Type B pancreatic cell (in vitro differentiated cells): ENCODE data around the gene SLC25A23. TPM values are rescaled to one million over a fixed set of nuclear protein-coding genes. Genes with fewer than 3 reads are reported as not detected.

Experiments used
- DNase-seq: peaks from one replicate; pipeline ENCODE4 v3.0.0; 2021; ENCODE audit warnings: mixed read lengths; ENCODE audit not compliant: unreplicated experiment; ENCODE audit errors: extremely low spot score
- H3K27ac Mint-ChIP-seq: 2 replicates; pipeline ENCODE4 v1.8.0; 2021; ENCODE audit warnings: mild to moderate bottlenecking, mixed read lengths
- H3K27me3 Mint-ChIP-seq: 2 replicates; pipeline ENCODE4 v1.8.0; 2021; ENCODE audit warnings: mixed read lengths
- H3K36me3 Mint-ChIP-seq: 2 replicates; pipeline ENCODE4 v1.8.0; 2021; ENCODE audit warnings: mixed read lengths
- H3K4me1 Mint-ChIP-seq: one replicate; pipeline ENCODE4 v1.8.0; 2021; ENCODE audit warnings: mixed read lengths; ENCODE audit not compliant: unreplicated experiment
- H3K4me3 Mint-ChIP-seq: 2 replicates; pipeline ENCODE4 v1.8.0; 2021; ENCODE audit warnings: mild to moderate bottlenecking, mixed read lengths
- H3K9me3 Mint-ChIP-seq: 2 replicates; pipeline ENCODE4 v1.8.0; 2021; ENCODE audit warnings: mixed read lengths
- total RNA-seq: library from RNA; stranded (reverse); gene quantifications from 2 replicates; pipeline ENCODE4 v1.2.1, GENCODE V29; 2021; ENCODE audit warnings: low replicate concordance
- TF ChIP-seq, protein P1 (sequence below): fragments of 200-600 bp; sonication (generic); conservative IDR thresholded peaks from 2 replicates; pipeline ENCODE4 v1.5.0; 2021; ENCODE audit warnings: antibody characterized with exemption, mild to moderate bottlenecking

Gene SLC25A23
- total RNA-seq, 1 donor from 2014 or later = 67.5 TPM

GRCh38 chr19:6418562-6418932 is 41.0 kb downstream of the SLC25A23 start:
- no peaks in the 10 kb centered on the region for H3K9me3 Mint-ChIP-seq
- H3K4me1 Mint-ChIP-seq = peaks cover 21% of the 10 kb centered on the region
- H3K27me3 Mint-ChIP-seq = no peaks in the 10 kb centered on the region
- H3K27ac Mint-ChIP-seq = no peak overlapping the region
- no peak for DNase-seq
- H3K36me3 Mint-ChIP-seq = peaks cover 5% of the 10 kb centered on the region
- H3K4me3 Mint-ChIP-seq = no peak overlapping the region
- TF ChIP-seq, protein P1, sequence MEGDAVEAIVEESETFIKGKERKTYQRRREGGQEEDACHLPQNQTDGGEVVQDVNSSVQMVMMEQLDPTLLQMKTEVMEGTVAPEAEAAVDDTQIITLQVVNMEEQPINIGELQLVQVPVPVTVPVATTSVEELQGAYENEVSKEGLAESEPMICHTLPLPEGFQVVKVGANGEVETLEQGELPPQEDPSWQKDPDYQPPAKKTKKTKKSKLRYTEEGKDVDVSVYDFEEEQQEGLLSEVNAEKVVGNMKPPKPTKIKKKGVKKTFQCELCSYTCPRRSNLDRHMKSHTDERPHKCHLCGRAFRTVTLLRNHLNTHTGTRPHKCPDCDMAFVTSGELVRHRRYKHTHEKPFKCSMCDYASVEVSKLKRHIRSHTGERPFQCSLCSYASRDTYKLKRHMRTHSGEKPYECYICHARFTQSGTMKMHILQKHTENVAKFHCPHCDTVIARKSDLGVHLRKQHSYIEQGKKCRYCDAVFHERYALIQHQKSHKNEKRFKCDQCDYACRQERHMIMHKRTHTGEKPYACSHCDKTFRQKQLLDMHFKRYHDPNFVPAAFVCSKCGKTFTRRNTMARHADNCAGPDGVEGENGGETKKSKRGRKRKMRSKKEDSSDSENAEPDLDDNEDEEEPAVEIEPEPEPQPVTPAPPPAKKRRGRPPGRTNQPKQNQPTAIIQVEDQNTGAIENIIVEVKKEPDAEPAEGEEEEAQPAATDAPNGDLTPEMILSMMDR = no peak

GRCh38 chr19:6417713-6418561 is 41.7 kb downstream of the SLC25A23 start:
- Mint-ChIP-seq H3K4me3 (no peak overlapping the region), H3K27me3 (no peaks in the 10 kb centered on the region), H3K9me3 (no peaks in the 10 kb centered on the region), H3K4me1 (peaks cover 18% of the 10 kb centered on the region), H3K27ac (no peak overlapping the region), H3K36me3 (peaks cover 5% of the 10 kb centered on the region)
- no peak for DNase-seq
- TF ChIP-seq, protein P1 = peak; percentile 59

DNA sequence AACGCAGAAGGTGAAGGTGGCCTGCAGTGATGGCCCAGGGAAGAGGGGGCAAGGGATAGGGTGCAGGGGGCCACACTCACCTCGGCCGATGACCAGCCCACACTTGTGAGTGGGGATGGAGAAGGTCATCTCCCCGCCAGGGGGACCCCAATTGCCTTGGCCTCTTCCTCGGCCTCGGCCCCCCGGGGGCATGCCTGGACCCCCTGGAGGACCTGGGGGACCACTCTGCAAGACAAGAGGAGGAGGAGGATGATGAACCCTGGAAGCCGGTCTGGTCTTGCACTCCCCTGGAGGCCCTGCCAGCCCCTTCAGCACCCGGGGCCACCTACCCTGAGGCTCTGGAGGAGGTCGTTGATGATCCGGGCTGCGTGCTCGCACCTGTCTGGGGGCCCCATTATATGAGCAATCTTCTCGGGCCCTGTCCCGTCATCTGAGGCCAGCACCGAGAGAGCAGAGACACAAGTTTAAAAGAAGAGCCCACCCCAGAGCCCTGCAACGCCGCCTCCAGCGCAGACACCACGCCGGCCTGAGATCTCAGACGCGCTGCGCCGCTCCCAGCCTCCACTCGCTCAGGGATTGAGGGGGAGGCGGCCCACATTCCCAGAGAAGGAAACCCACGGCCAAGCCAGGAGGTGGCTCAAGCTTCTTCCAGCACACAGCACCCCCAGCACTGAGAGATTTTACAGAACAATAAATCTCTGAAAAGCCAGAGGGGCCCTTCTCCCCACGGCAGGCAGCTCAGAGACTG is 42.8 kb downstream of the SLC25A23 start:
- H3K36me3 Mint-ChIP-seq = peaks cover 5% of the 10 kb centered on the region
- no peaks in the 10 kb centered on the region for H3K27me3 Mint-ChIP-seq
- H3K4me3 Mint-ChIP-seq = no peak overlapping the region
- no peaks in the 10 kb centered on the region for H3K9me3 Mint-ChIP-seq
- H3K4me1 Mint-ChIP-seq = peaks cover 9% of the 10 kb centered on the region
- DNase-seq = no peak
- no peak overlapping the region for H3K27ac Mint-ChIP-seq
- TF ChIP-seq, protein P1 = no peak

DNA sequence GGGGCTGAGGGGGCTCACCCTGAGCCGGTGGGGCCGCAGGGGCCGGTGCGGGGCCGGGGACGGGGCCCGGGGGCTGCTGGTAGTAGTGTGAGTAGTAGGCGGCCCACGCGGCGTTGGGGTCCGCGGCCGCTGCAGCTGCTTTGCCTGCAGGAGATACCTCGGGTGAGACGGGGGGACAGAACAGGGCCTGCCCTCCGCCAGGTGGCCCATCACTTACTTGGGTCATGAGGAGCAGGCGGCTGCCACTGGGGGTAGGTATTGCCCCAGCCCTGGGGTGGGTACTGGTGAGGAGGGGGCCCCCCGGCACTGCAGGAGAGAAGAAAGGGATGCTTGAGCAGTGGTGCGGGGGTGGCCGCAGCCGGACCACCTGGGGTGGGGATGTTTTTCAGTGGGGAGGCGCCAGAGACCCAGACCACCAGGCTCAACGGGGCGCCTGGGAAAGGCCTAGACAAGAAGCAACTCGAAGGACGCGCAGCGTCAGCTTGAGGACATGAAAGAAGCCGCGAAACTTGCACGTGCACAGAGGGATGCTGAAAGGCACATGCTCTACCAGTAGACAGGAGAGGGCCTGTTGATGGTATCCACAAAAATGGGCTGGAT is 43.9 kb downstream of the SLC25A23 start:
- no peak for DNase-seq
- TF ChIP-seq, protein P1 = no peak
- no peaks in the 10 kb centered on the region for H3K27me3 Mint-ChIP-seq
- peaks cover 5% of the 10 kb centered on the region for H3K36me3 Mint-ChIP-seq
- H3K4me1 Mint-ChIP-seq = peaks cover 4% of the 10 kb centered on the region
- no peaks in the 10 kb centered on the region for H3K9me3 Mint-ChIP-seq
- no peak overlapping the region for H3K27ac Mint-ChIP-seq
- H3K4me3 Mint-ChIP-seq = no peak overlapping the region

DNA sequence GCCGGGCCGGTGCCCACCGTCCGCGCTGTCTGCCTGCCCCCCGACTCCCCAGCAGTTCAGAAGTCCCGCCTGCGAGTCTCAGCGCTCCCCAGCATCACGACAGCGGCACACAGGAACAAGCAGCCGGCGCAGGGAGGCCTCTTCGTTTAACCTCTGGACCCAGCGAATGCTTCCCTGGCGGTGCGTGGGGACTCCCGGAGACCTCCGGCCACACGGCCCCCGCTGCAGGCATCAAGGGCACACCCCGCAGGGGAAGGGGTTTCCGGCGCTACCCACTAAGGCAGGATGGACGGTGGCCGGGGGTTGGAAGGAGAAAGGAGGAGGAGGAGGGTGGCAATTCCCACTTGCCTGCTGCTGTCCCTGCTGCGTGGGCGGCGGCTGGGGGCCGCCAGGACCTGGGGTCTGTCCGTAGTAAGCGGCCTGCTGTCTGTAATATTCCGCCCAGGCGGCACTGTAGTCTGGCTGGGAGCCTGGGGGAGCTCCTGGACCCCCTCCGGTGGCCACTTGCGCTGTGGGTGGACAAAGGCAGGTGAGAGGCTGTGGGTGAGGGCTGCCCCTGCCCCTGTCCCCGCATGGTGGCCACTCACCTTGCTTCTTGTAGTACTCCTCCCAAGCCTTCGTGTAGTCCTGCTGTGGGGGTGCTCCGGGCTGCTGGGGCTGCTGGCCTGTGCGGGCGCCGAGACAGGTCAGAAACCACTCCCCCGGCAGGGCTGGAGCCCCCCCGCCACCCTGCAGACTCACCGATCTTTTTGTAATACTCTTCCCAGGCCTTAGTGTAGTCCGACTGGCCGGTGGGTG is 44.6 kb downstream of the SLC25A23 start:
- Mint-ChIP-seq H3K4me1 (peaks cover 3% of the 10 kb centered on the region), H3K4me3 (no peak overlapping the region)

More for the DNA sequence above, 44.6 kb downstream of the SLC25A23 start:
- Mint-ChIP-seq H3K36me3 (peaks cover 5% of the 10 kb centered on the region), H3K27ac (no peak overlapping the region), H3K27me3 (no peaks in the 10 kb centered on the region), H3K9me3 (no peaks in the 10 kb centered on the region)
- no peak for DNase-seq
- TF ChIP-seq, protein P1 = no peak
